GM12878 (cell line): Measurements from ENCODE around the gene BBOF1. TPM values are rescaled to one million over a fixed set of nuclear protein-coding genes. Genes with fewer than 3 reads are reported as not detected.

Experiments used
- ATAC-seq: fragments of 200-7000 bp; cut with Tn5 transposase; 3 replicates; pipeline ENCODE4 v1.9.1; 2020; ENCODE audit warnings: mild to moderate bottlenecking, moderate library complexity
- BruUV-seq: library from RNA; stranded (reverse); fragments of 400-500 nt; replicated peaks from 2 replicates; lab custom pipeline; 2021; lab: Mats Ljungman, UMichigan
- CTCF ChIA-PET: fragments of 300-600 bp; sonication (Branson Sonifier 250); formaldehyde crosslinking; extraction: SDS; loops from one replicate; lab custom pipeline; 2021; ENCODE audit warnings: inconsistent platforms; lab: Yijun Ruan, JAX
- POLR2A ChIA-PET: fragments of 350-600 bp; formaldehyde crosslinking; extraction: SDS; loops from one replicate; lab custom pipeline; 2021; ENCODE audit warnings: inconsistent platforms; lab: Charles Lee
- RAD21 ChIA-PET: fragments of 300-600 bp; sonication (Branson Sonifier 250); formaldehyde crosslinking; loops from one replicate; lab custom pipeline; 2023; ENCODE audit warnings: antibody characterized with exemption; ENCODE audit not compliant: unreplicated experiment; lab: Charles Lee
- SMC1A ChIA-PET: fragments of 300-600 bp; sonication (Branson Sonifier 250); formaldehyde crosslinking; loops from one replicate; lab custom pipeline; 2023; ENCODE audit not compliant: unreplicated experiment, uncharacterized antibody; lab: Charles Lee
- DNase-seq: peaks from one replicate; pipeline ENCODE4 v3.0.0-alpha.2; 2011; ENCODE audit warnings: low read depth, low spot score
- FAIRE-seq: peaks from 3 replicates; lab custom pipeline; 2011; peaks lifted over from hg19 to GRCh38; lab: Jason Lieb, UNC
- H2AFZ ChIP-seq: 2 replicates; pipeline ENCODE4 v1.6.0; 2011; ENCODE audit warnings: low read depth, low read length, control low read depth; ENCODE audit not compliant: control insufficient read depth
- H3K27ac ChIP-seq: 2 replicates; pipeline ENCODE4 v1.5.1; 2011; ENCODE audit warnings: control low read depth; ENCODE audit not compliant: control insufficient read depth, insufficient read depth
- H3K27me3 ChIP-seq, 2 experiments: replicated peaks in 1 of 2; 2 replicates each; pipeline versions ENCODE4 v1.6.0 to v1.6.1; 2011; ENCODE audit warnings: low read length in 1 of 2; ENCODE audit not compliant: control insufficient read depth in 2 of 2, insufficient read depth in 2 of 2
- H3K36me3 ChIP-seq, 2 experiments: 2 replicates each; pipeline ENCODE4 v1.5.1; 2011; ENCODE audit warnings: low read length in 1 of 2; ENCODE audit not compliant: control insufficient read depth in 2 of 2, insufficient read depth in 2 of 2
- H3K4me1 ChIP-seq: 2 replicates; pipeline ENCODE4 v1.6.1; 2011; ENCODE audit warnings: mild to moderate bottlenecking, low read length, moderate library complexity, mixed read lengths; ENCODE audit not compliant: control insufficient read depth, insufficient read depth
- H3K4me2 ChIP-seq: 2 replicates; pipeline ENCODE4 v1.6.0; 2011; ENCODE audit warnings: control low read depth; ENCODE audit not compliant: control insufficient read depth, insufficient read depth
- H3K4me3 ChIP-seq: fragments of 200-600 bp; sonication (generic); 2 replicates; pipeline ENCODE4 v1.5.1; 2016
- H3K79me2 ChIP-seq: 2 replicates; pipeline ENCODE4 v1.6.0; 2011; ENCODE audit warnings: low read length; ENCODE audit not compliant: control insufficient read depth, insufficient read depth
- H3K9ac ChIP-seq: 2 replicates; pipeline ENCODE4 v1.8.0; 2011; ENCODE audit warnings: low read length, control low read depth, mixed read lengths; ENCODE audit not compliant: control insufficient read depth, insufficient read depth
- H3K9me3 ChIP-seq: replicated peaks from 3 replicates; pipeline ENCODE4 v1.5.1; 2011; ENCODE audit warnings: mild to moderate bottlenecking, low read length; ENCODE audit not compliant: control insufficient read depth, insufficient read depth
- H4K20me1 ChIP-seq: 2 replicates; pipeline ENCODE4 v1.6.0; 2011; ENCODE audit not compliant: control insufficient read depth, insufficient read depth
- IKZF1 ChIP-seq: fragments of 450-650 bp; conservative IDR thresholded peaks from 2 replicates; pipeline ENCODE4 v1.6.1; 2017; ENCODE audit warnings: antibody characterized with exemption, mild to moderate bottlenecking
- KAT2A ChIP-seq: conservative IDR thresholded peaks from 2 replicates; pipeline ENCODE4 v1.6.1; 2011; ENCODE audit warnings: low read depth, low read length; ENCODE audit not compliant: control insufficient read depth
- SP1 ChIP-seq: IDR thresholded peaks from one replicate; pipeline ENCODE4 v1.6.1; 2011; ENCODE audit warnings: low read depth, low read length
- WGBS: methylation state at CpG from one replicate; pipeline ENCODE4 v1.1.6; 2016; ENCODE audit warnings: low lambda C conversion rate; ENCODE audit not compliant: insufficient replicate concordance, insufficient coverage; ENCODE audit errors: missing lambda C conversion rate; 5-methylcytosine and 5-hydroxymethylcytosine counted together
- in situ Hi-C: fragments of 300-500 bp; cut with MboI; formaldehyde crosslinking; loops from 9 replicates; pipeline ENCODE4 v1.14.3; 2018; ENCODE audit warnings: mixed read lengths
- intact Hi-C: fragments of 100-400 bp; cut with micrococcal nuclease; formaldehyde crosslinking; loops from one replicate; pipeline ENCODE4 v1.14.2; 2022; ENCODE audit not compliant: unreplicated experiment
- polyA plus RNA-seq, 11 experiments: library from polyadenylated mRNA; depleted of rRNA in 4 of 11; unstranded in 6 of 11; stranded (reverse) in 5 of 11; fragments of >200 nt; fragmentation: Nextera tagmentation in 4 of 11; fragmentation: Illumina TruSeq in 1 of 11; extraction: Ambion mirVana in 4 of 11; extraction: Trizol in 1 of 11; gene quantifications; 1 replicate in 1 of 11; 2 replicates in 10 of 11; pipeline versions ENCODE4 v1.2.1 to v1.2.3, GENCODE V29; 2011 to 2016; ENCODE audit warnings: inconsistent platforms in 2 of 11, missing spikeins in 2 of 11, low read depth in 1 of 11
- total RNA-seq, 4 experiments: library from RNA; depleted of rRNA in 3 of 4; stranded (reverse); fragments of >200 nt in 3 of 4; fragmentation: Illumina TruSeq in 1 of 4; extraction: Trizol in 1 of 4; gene quantifications; 2 replicates each; pipeline versions ENCODE4 v1.2.1 to v1.2.3, GENCODE V29; 2013 to 2021
- TF ChIP-seq, protein P1 (sequence below): fragments of 450-650 bp; IDR thresholded peaks from 2 replicates; pipeline ENCODE4 v1.6.1; 2018; ENCODE audit warnings: mild to moderate bottlenecking, low read depth, moderate library complexity; ENCODE audit not compliant: partially characterized antibody

BBOF1 gene
- total and polyA plus RNA-seq, 10 of the 15 experiments (the other 5 are each of a cell fraction or from before 2014, with no cell fraction given), result 0.50 to 2.6 (median 0.79) TPM

DNA sequence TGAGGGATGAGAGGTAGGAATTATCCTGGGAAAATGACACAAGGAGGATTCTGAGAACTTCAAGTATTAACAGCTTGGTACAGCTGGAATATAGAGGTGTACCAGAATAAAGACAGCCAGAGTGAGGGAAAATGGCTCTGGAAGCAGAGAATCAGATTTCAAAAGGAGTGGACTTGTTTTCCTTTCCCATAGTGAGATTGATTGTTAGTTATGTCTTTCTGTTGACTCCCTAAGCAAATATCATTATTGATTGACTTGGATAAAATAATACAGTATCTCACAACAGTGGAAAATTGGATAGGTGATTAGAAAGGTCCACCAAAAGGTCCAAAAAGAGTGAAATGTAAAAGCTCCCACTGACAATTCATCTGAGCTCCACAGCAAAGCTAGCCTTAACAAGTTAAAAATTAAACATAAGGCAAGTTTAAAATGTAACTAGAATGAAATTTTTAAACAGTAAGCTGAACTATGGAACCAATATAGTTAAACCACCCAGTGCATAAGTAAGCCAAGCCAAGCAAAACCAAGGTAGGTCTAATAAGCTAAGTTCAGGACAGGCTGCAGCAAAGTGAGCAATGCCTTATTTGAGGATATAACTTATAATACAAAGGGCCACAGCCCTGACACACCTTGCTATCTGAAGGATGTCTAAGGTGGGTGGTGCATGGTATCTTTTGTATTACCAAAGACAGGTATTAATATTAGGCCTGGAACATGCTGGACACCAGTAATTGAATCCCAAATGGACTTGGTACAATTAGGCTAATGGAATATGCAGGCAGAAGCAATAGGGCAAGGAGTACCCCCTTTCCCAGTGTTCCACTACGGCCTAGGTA lies 21.8 kb upstream of the BBOF1 start:
- Histone ChIP-seq H3K36me3 (peaks cover 0 to 3% of the 10 kb centered on the region in 2 experiments; a peak in 2 of 4 replicates), H3K27me3 (no peaks in the 10 kb centered on the region), H3K4me2 (no peak overlapping the region), H3K4me3 (no peak overlapping the region), H3K9ac (no peak overlapping the region), H4K20me1 (no peaks in the 10 kb centered on the region), H3K9me3 (no peaks in the 10 kb centered on the region), H3K27ac (no peak overlapping the region), H2AFZ (no peak overlapping the region), H3K4me1 (no peaks in the 10 kb centered on the region), H3K79me2 (no peaks in the 10 kb centered on the region)
- TF ChIP-seq SP1 (no peak), IKZF1 (no peak), KAT2A (no peak)
- TF ChIP-seq, protein P1, sequence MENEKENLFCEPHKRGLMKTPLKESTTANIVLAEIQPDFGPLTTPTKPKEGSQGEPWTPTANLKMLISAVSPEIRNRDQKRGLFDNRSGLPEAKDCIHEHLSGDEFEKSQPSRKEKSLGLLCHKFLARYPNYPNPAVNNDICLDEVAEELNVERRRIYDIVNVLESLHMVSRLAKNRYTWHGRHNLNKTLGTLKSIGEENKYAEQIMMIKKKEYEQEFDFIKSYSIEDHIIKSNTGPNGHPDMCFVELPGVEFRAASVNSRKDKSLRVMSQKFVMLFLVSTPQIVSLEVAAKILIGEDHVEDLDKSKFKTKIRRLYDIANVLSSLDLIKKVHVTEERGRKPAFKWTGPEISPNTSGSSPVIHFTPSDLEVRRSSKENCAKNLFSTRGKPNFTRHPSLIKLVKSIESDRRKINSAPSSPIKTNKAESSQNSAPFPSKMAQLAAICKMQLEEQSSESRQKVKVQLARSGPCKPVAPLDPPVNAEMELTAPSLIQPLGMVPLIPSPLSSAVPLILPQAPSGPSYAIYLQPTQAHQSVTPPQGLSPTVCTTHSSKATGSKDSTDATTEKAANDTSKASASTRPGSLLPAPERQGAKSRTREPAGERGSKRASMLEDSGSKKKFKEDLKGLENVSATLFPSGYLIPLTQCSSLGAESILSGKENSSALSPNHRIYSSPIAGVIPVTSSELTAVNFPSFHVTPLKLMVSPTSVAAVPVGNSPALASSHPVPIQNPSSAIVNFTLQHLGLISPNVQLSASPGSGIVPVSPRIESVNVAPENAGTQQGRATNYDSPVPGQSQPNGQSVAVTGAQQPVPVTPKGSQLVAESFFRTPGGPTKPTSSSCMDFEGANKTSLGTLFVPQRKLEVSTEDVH, result no peak
- ChIA-PET CTCF (no interaction called here), POLR2A (no interaction called here), SMC1A (interaction anchor here (0.7 kb wide), 1 partner anchor 42 kb away, joined by 3 read pairs; no protein-coding TSS in a partner anchor), RAD21 (no interaction called here)
- ATAC-seq (no peak), DNase-seq (no peak), FAIRE-seq (no peak)
- intact Hi-C loops (no loop called here), in situ Hi-C loops (no loop called here)
- BruUV-seq, result no TSS peak
- WGBS, result 94% methylated on average over 1 of the region's 1 CpG
